Small intestine (tissue), 7 donors: ENCODE measurements around the gene WNT3A. TPM values are rescaled to one million over a fixed set of nuclear protein-coding genes. Genes with fewer than 3 reads are reported as not detected.

ENCODE experiments used
- DNase-seq, 2 donors: peaks; one replicate each; pipeline versions ENCODE4 v3.0.0 to v3.0.0-alpha.2; 2013
- FAIRE-seq: peaks from 2 replicates; lab custom pipeline; 2012; peaks lifted over from hg19 to GRCh38; lab: Jason Lieb, UNC
- H3K27ac ChIP-seq, 3 donors: one replicate each; pipeline ENCODE4 v1.5.1; 2013; ENCODE audit warnings: low read length in 2 of 3, mild to moderate bottlenecking in 2 of 3, control low read depth in 1 of 3, inconsistent platforms in 1 of 3, low read depth in 1 of 3, moderate library complexity in 1 of 3
- H3K27me3 ChIP-seq, 3 donors: one replicate each; pipeline ENCODE4 v1.6.1; 2013; ENCODE audit warnings: low read length in 3 of 3, inconsistent platforms in 1 of 3; ENCODE audit not compliant: control insufficient read depth in 3 of 3, insufficient read depth in 3 of 3
- H3K36me3 ChIP-seq, 3 donors: one replicate each; pipeline ENCODE4 v1.6.1; 2013; ENCODE audit warnings: low read length in 3 of 3, inconsistent platforms in 1 of 3, low read depth in 1 of 3, mild to moderate bottlenecking in 1 of 3, moderate library complexity in 1 of 3; ENCODE audit not compliant: control insufficient read depth in 3 of 3, insufficient read depth in 2 of 3
- H3K4me1 ChIP-seq, 3 donors: one replicate each; pipeline ENCODE4 v1.6.1; 2013; ENCODE audit warnings: low read length in 2 of 3, inconsistent platforms in 1 of 3, low read depth in 1 of 3, mild to moderate bottlenecking in 1 of 3, moderate library complexity in 1 of 3; ENCODE audit not compliant: control insufficient read depth in 3 of 3, insufficient read depth in 2 of 3
- H3K4me3 ChIP-seq, 3 donors: one replicate each; pipeline ENCODE4 v1.5.1; 2013; ENCODE audit warnings: low read length in 3 of 3, control low read depth in 1 of 3, inconsistent platforms in 1 of 3, low read depth in 1 of 3, mild to moderate bottlenecking in 1 of 3, moderate library complexity in 1 of 3
- H3K9me3 ChIP-seq, 2 donors: one replicate each; pipeline ENCODE4 v1.6.1; 2013; ENCODE audit warnings: low read depth in 1 of 2, low read length in 1 of 2; ENCODE audit not compliant: control insufficient read depth in 2 of 2, insufficient read depth in 1 of 2
- WGBS, 3 donors: extraction: QIAGEN DNeasy Blood & Tissue Kit; methylation state at CpG; one replicate each; pipeline ENCODE4 v1.1.7; 2013; 5-methylcytosine and 5-hydroxymethylcytosine counted together
- polyA plus RNA-seq, 4 donors: library from polyadenylated mRNA; stranded (reverse) in 3 of 4; unstranded in 1 of 4; fragments of 200-250 nt in 3 of 4; fragments of 120-200 nt in 1 of 4; gene quantifications; one replicate each; pipeline versions ENCODE4 v1.2.1 to v1.2.3, GENCODE V29; 2013
- donor health status: healthy with polysubstance abuse.
- donor health status: control.
- donor health status: control.
- donor health status: Bipolar disorder and iron deficiency.
- donor health status: healthy.

WNT3A gene
- polyA plus RNA-seq, 4 donors = 0.01 TPM; not detected in 3

DNA sequence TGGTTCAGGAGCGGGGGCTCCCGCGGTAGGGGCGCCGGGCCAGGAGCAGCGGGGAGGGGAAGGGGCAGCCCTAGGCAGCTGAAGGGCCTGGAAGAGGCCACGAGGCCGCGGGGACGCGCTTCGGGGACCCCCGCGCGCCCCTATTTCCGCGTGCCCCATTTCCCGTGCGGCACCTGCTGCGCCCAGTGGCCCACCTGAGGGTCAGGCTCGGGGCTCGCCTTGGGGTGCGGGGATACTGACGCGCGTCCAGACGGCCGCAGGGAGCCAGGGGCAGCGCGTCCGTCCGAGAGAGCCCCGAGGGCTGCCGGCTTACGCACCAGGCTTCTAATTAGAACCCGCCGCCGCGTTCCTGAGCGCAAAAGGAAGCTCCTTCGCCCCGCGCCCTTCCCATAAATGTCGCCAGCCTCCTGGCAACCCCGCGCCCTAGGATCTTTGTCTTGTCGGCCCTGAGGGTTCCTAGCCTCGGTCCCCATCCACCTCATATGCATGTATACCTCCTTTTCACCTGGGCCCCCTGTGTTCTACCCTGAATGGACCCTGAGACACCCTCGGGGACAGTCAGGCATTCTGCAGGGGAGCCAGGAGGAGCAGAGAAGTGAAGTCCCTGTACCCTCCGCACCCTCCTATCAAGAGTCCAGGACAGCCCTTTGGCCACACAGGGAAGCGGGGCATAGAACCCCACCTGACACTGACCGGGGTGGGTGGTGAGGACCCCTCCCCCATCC lies 1.8 kb downstream of the WNT3A start:
- Histone ChIP-seq H3K4me3 (no peak overlapping the region), H3K36me3 (no peaks in the 10 kb centered on the region), H3K27ac (no peak overlapping the region), H3K9me3 (no peaks in the 10 kb centered on the region), H3K4me1 (no peaks in the 10 kb centered on the region), H3K27me3 (peaks cover 26 to 76% (median 33%) of the 10 kb centered on the region in 3 donors)
- DNase-seq (no peak), FAIRE-seq (no peak)
- WGBS, 3 donors = 3 to 4% (median 4%) methylated on average over 37 to 52 of the region's 52 CpGs

GRCh38 chr1:228009116-228009827 lies 2.5 kb downstream of the WNT3A start:
- FAIRE-seq (no peak), DNase-seq (peak in 1 of 2 donors; percentile 13)
- no peaks in the 10 kb centered on the region for H3K36me3 ChIP-seq
- no peak overlapping the region for H3K27ac ChIP-seq
- H3K4me1 ChIP-seq = no peaks in the 10 kb centered on the region
- 8 to 18% (median 14%) methylated on average over 7 to 8 of the region's 8 CpGs for WGBS, 3 donors
- H3K27me3 ChIP-seq = peaks cover 26 to 69% (median 29%) of the 10 kb centered on the region in 3 donors
- peak overlapping the region in 1 of 3 donors; percentile 10 for H3K4me3 ChIP-seq
- H3K9me3 ChIP-seq = no peaks in the 10 kb centered on the region

- Histone ChIP-seq H3K27me3 (peaks cover 21 to 61% (median 25%) of the 10 kb centered on the region in 3 donors), H3K27ac (no peak overlapping the region), H3K4me3 (no peak overlapping the region), H3K36me3 (no peaks in the 10 kb centered on the region), H3K4me1 (no peaks in the 10 kb centered on the region), H3K9me3 (no peaks in the 10 kb centered on the region)
- DNase-seq (no peak), FAIRE-seq (no peak)
- WGBS, 3 donors = 64 to 72% (median 66%) methylated on average over 21 of the region's 21 CpGs
These were observed 3.3 kb downstream of the WNT3A start for GRCh38 chr1:228009828-228010775.

GRCh38 chr1:228010921-228011320 lies 4.1 kb downstream of the WNT3A start:
- WGBS, 3 donors = 80 to 87% (median 82%) methylated on average over 7 of the region's 7 CpGs
- Histone ChIP-seq H3K4me3 (no peak overlapping the region), H3K9me3 (no peaks in the 10 kb centered on the region), H3K27ac (no peak overlapping the region), H3K36me3 (no peaks in the 10 kb centered on the region), H3K4me1 (no peaks in the 10 kb centered on the region), H3K27me3 (peaks cover 13 to 55% (median 21%) of the 10 kb centered on the region in 3 donors)
- DNase-seq (no peak), FAIRE-seq (no peak)

DNA sequence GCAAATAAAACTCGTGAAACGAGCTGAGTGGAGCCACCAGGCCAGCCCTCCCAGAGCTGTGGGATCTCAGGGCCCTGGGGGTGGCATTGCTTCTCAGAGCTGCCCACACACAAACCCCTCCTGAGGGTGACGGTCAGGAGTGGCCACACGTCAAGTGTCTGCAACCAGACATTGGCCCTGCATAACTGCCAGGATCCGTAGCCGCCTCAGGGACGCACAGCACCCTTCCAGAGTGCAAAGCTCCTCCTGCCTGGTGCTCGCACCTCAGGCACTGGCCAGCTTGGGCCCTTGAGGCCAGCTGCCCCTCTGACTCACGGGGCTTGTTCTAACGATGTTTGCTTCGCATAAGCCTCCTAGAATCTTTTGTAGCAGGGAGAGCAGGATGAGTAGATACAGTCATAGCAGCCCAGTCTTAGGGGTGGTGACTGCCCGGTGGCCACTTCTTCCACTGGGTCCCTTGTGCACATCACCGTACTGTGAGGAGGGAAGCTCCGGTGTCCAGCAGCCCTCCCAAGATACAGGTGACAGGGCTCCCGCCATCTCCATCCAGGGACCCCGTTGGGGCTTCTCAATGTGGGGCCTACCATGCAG lies 5.0 kb downstream of the WNT3A start:
- FAIRE-seq (no peak), DNase-seq (no peak)
- H3K4me3 ChIP-seq = no peak overlapping the region
- H3K27me3 ChIP-seq = peaks cover 9 to 51% (median 16%) of the 10 kb centered on the region in 3 donors
- no peaks in the 10 kb centered on the region for H3K9me3 ChIP-seq
- H3K36me3 ChIP-seq = no peaks in the 10 kb centered on the region
- no peak overlapping the region for H3K27ac ChIP-seq
- WGBS, 3 donors = 82 to 87% (median 84%) methylated on average over 16 of the region's 16 CpGs
- H3K4me1 ChIP-seq = no peaks in the 10 kb centered on the region

- H3K9me3 ChIP-seq = no peaks in the 10 kb centered on the region
- no peak for DNase-seq
- no peaks in the 10 kb centered on the region for H3K4me1 ChIP-seq
- H3K36me3 ChIP-seq = no peaks in the 10 kb centered on the region
- no peak for FAIRE-seq
- H3K4me3 ChIP-seq = no peak overlapping the region
- no peak overlapping the region for H3K27ac ChIP-seq
- 78 to 94% (median 89%) methylated on average over 5 of the region's 5 CpGs for WGBS, 3 donors
- H3K27me3 ChIP-seq = peaks cover 9 to 48% (median 12%) of the 10 kb centered on the region in 3 donors
These were observed 5.8 kb downstream of the WNT3A start for GRCh38 chr1:228012555-228012954.

DNA sequence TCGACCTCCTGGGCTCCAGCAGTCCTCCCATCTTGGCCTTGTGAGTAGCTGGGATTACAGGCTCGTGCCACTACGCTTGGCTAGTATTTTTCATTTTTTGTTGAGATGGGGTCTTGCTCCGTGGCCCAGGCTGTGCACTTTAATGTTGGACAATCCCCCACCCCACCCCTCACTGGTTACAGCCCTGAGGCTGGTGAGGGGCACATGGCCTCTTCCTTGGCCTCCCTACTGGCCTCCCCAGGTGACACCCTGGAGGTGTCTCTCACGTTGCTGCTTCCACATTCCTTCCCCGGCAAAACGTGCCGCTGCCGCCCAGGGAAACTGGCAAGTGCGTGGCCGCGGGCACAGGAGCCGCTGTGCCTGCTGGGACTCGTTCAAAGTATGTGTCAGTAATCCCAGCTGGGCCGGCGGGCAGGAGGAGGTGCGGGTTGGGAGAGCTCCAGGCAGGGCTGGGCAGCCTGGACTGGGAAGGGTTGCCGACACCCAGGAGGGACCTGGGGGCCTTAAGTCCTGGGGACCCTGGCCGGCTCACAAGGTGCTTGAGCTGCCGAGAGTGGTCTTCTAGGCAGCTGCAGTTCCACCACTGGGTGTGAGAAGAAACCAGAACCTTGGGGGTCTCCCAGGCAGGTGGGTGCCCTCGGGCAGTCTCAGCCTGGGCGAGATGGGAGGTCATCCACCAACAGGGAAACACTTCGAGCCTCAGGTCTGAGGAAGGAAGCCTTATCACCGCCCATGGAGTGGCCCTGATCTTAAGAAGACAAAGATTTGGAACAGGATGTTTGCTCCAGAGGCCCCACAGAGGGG lies 6.5 kb downstream of the WNT3A start:
- peaks cover 6 to 40% (median 8%) of the 10 kb centered on the region in 3 donors for H3K27me3 ChIP-seq
- DNase-seq = no peak

More for the DNA sequence above, 6.5 kb downstream of the WNT3A start:
- 75 to 79% (median 75%) methylated on average over 24 of the region's 24 CpGs for WGBS, 3 donors
- no peaks in the 10 kb centered on the region for H3K36me3 ChIP-seq
- H3K4me3 ChIP-seq = no peak overlapping the region
- no peaks in the 10 kb centered on the region for H3K4me1 ChIP-seq
- FAIRE-seq = no peak
- H3K9me3 ChIP-seq = no peaks in the 10 kb centered on the region
- no peak overlapping the region for H3K27ac ChIP-seq
